Activated CD8-positive, alpha-beta T cell treated with anti-CD3 and anti-CD28 coated beads for 36 hours (primary cell): ENCODE measurements around the gene CDC20. TPM values are rescaled to one million over a fixed set of nuclear protein-coding genes. Genes with fewer than 3 reads are reported as not detected.
A peak's percentile ranks its signal among the peaks of the same experiment; 100 is the strongest.
"Not testable (repeated sequence)": the region's sequence is repeated elsewhere in the genome, so short reads cannot be mapped to it uniquely, and the experiment has no call there.

Experiments
- ATAC-seq: fragments of 200-7000 bp; cut with Tn5 transposase; one replicate; pipeline ENCODE4 v1.10.0; 2021; ENCODE audit warnings: mild to moderate bottlenecking, moderate library complexity
- CTCF ChIA-PET: fragments of 350-600 bp; sonication (Branson Sonifier 250); formaldehyde crosslinking; loops from one replicate; lab custom pipeline; 2021; ENCODE audit warnings: antibody characterized with exemption; lab: Charles Lee
- POLR2A ChIA-PET: fragments of 350-600 bp; sonication (Branson Sonifier 250); formaldehyde crosslinking; loops from one replicate; lab custom pipeline; 2021; ENCODE audit warnings: antibody characterized with exemption; lab: Charles Lee
- DNase-seq: peaks from one replicate; pipeline ENCODE4 v3.0.0-alpha.2; 2020
- H3K27ac Mint-ChIP-seq: one replicate; pipeline ENCODE4 v1.8.0; 2021; ENCODE audit warnings: mild to moderate bottlenecking, mixed read lengths
- H3K27me3 Mint-ChIP-seq: one replicate; pipeline ENCODE4 v1.8.0; 2021; ENCODE audit warnings: mixed read lengths
- H3K36me3 Mint-ChIP-seq: one replicate; pipeline ENCODE4 v1.8.0; 2021; ENCODE audit warnings: low read depth, mixed read lengths
- H3K4me1 Mint-ChIP-seq: one replicate; pipeline ENCODE4 v1.8.0; 2021; ENCODE audit warnings: low read depth, mixed read lengths
- H3K4me3 Mint-ChIP-seq: one replicate; pipeline ENCODE4 v1.8.0; 2021; ENCODE audit warnings: mild to moderate bottlenecking, moderate library complexity, mixed read lengths
- H3K9me3 Mint-ChIP-seq: one replicate; pipeline ENCODE4 v1.8.0; 2021; ENCODE audit warnings: mixed read lengths
- intact Hi-C: fragments of 100-400 bp; cut with micrococcal nuclease; formaldehyde crosslinking; loops from one replicate; pipeline ENCODE4 v1.10.0; 2022
- total RNA-seq, 2 experiments: library from RNA; stranded (reverse); gene quantifications; one replicate each; pipeline ENCODE4 v1.2.3, GENCODE V29; 2021
- TF ChIP-seq, protein P1 (sequence below): fragments of 200-600 bp; IDR thresholded peaks from one replicate; pipeline ENCODE4 v1.8.0; 2022; ENCODE audit warnings: antibody characterized with exemption, mild to moderate bottlenecking

CDC20 gene
- total RNA-seq, 2 experiments from 2014 or later = 160 to 167 TPM

DNA sequence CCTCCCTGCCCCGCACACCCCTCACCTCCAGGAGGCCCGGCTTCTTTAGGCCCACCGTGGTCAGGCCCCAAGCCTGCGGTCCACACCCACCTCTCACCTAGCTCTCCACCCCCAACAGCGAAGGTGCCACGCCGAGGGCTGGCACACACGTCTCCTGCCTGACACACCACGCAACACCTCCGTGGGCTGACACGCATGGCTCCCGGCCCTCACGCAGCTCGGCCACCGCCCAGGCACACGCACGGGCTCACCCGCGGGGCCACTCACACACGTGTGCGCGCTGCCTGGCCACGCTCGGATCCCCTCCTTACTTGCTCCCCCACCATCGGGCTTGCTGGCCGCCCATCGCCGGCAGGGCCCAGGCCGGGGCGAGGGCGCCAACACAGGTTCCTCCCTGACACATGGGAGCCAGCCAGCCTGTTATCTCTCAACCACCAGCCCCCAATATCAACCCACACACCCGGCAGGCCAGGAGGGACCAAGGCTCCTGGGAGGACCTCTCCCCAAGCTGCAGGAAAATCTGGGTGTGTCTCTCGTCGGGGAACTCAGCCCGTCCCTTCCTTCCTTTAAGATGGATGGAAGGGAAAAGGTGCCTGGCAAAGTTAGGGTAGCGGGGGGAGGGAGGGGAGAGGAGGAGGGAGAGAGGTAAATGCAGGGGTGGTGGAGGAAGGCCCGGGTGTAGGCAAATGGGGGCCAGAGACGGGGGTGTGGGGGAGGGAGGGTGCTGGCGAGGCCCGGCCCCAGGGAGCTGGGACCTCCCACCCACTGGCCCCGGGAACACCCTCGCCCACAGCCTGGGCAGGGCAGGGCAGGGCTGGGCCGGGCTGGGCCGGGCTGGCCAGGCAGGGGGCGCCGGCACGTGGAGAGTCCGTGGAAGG is 8.5 kb downstream of the CDC20 start:
- H3K36me3 Mint-ChIP-seq = peaks cover 44% of the 10 kb centered on the region
- H3K27ac Mint-ChIP-seq = peak overlapping the region; percentile 89
- H3K27me3 Mint-ChIP-seq = no peaks in the 10 kb centered on the region
- no peaks in the 10 kb centered on the region for H3K9me3 Mint-ChIP-seq
- peaks cover 30% of the 10 kb centered on the region for H3K4me1 Mint-ChIP-seq
- peak; percentile 58 for DNase-seq
- peak; percentile 57 for ATAC-seq
- peak overlapping the region; percentile 95 for H3K4me3 Mint-ChIP-seq
- ChIA-PET POLR2A (interaction anchor here (0.7 to 3.7 kb wide), 12 partner anchors 9 to 578 kb away, joined by 3 to 29 read pairs (median 4); partner anchors contain the start of genes CDC20, MED8 and SZT2), CTCF (interaction anchor here (1.3 to 1.8 kb wide), 5 partner anchors 9 to 140 kb away, joined by 3 to 11 read pairs (median 5); partner anchors contain the start of gene CDC20)
- intact Hi-C loops = no loop called here
- TF ChIP-seq, protein P1, sequence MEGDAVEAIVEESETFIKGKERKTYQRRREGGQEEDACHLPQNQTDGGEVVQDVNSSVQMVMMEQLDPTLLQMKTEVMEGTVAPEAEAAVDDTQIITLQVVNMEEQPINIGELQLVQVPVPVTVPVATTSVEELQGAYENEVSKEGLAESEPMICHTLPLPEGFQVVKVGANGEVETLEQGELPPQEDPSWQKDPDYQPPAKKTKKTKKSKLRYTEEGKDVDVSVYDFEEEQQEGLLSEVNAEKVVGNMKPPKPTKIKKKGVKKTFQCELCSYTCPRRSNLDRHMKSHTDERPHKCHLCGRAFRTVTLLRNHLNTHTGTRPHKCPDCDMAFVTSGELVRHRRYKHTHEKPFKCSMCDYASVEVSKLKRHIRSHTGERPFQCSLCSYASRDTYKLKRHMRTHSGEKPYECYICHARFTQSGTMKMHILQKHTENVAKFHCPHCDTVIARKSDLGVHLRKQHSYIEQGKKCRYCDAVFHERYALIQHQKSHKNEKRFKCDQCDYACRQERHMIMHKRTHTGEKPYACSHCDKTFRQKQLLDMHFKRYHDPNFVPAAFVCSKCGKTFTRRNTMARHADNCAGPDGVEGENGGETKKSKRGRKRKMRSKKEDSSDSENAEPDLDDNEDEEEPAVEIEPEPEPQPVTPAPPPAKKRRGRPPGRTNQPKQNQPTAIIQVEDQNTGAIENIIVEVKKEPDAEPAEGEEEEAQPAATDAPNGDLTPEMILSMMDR = no peak

DNA sequence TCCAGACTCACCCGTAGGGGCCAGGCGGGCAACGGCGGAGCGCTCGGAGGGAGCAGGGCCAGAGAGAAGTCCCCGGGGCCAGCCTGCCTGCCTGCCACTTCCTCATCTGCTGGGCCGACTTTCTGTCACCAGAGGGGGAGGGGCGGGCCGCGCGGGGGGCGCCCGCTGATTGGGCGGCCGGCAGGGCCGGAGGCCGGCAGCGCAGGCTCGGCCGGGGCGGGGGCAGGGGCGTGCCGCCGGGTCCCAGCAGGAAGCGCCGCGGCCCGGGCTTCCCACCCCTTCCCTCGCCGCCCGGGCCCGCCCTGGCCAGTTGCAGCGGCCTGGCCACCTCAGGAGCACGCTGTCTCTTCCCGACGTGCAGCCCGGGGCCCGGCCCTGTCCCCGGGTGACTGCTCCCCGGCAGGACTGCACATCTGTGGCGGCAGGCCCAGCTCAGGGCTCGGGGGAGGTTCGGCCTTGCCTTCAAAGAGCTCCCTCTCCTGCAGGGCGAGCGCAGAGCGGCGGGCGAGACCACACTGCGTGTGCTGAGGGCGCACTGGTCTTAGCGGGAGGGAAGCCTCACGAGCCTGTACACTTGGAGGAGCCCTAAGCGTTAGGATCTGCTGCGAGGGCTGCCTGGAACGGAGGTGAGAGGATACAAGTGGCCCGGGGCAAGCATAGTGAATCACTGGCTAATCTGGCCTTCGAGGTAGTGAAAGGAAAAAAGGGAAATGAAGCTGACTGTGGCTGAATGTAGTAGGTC is 9.3 kb downstream of the CDC20 start, which contains the start of gene ELOVL1:
TSS of gene ELOVL1 (minus strand) at position 108 of the 742 bp plus-strand sequence. CDS start 2,402 bp downstream, outside the sequence.
- peak within 1 kb of the TSS; percentile 89 for H3K27ac Mint-ChIP-seq
- POLR2A ChIA-PET = interaction anchor here (0.8 to 3.7 kb wide), 9 partner anchors 10 to 396 kb away, joined by 3 to 29 read pairs (median 5); partner anchors contain the start of genes CDC20, MED8 and SZT2
- peaks cover 26% of the 10 kb centered on the region for H3K4me1 Mint-ChIP-seq
- H3K4me3 Mint-ChIP-seq = peak within 1 kb of the TSS; percentile 95
- H3K36me3 Mint-ChIP-seq = peaks cover 38% of the 10 kb centered on the region
- ATAC-seq = peak; percentile 86
- H3K9me3 Mint-ChIP-seq = no peaks in the 10 kb centered on the region
- intact Hi-C loops = no loop called here
- CTCF ChIA-PET = interaction anchor here (0.7 to 1.8 kb wide), 7 partner anchors 9 to 141 kb away, joined by 3 to 11 read pairs (median 4); partner anchors contain the start of gene CDC20
- no peaks in the 10 kb centered on the region for H3K27me3 Mint-ChIP-seq
- DNase-seq = peak; percentile 93
- TF ChIP-seq, protein P1 = no peak

DNA sequence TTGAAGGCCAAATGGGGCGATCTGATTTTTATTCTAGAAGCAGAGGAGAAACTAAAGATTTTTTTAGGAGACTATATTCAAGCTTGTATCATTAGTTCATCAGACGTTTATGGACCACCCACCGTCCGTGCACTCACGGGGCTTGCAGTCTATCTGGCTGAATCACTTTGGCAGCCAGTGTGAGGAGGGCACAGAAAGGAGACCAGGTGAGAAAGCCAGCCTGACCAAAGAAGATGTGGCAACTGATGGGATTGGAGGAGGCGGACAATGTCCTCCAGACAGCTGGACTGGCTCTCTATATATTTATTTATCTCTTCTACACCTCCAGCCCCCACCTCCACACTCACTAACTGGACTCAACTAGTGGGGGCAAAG is 9.9 kb downstream of the CDC20 start:
- Mint-ChIP-seq H3K36me3 (peaks cover 33% of the 10 kb centered on the region), H3K4me3 (peak overlapping the region; percentile 89), H3K27ac (peak overlapping the region; percentile 84), H3K27me3 (no peaks in the 10 kb centered on the region), H3K4me1 (peaks cover 25% of the 10 kb centered on the region), H3K9me3 (no peaks in the 10 kb centered on the region)
- ChIA-PET POLR2A (interaction anchor here (0.8 to 3.7 kb wide), 8 partner anchors 10 to 395 kb away, joined by 3 to 29 read pairs (median 4); partner anchors contain the start of genes CDC20, MED8 and SZT2), CTCF (interaction anchor here (0.7 to 1.8 kb wide), 7 partner anchors 9 to 142 kb away, joined by 3 to 11 read pairs (median 4); partner anchors contain the start of gene CDC20)
- DNase-seq (peak; percentile 35), ATAC-seq (no peak)
- intact Hi-C loops = no loop called here
- TF ChIP-seq, protein P1 = no peak

DNA sequence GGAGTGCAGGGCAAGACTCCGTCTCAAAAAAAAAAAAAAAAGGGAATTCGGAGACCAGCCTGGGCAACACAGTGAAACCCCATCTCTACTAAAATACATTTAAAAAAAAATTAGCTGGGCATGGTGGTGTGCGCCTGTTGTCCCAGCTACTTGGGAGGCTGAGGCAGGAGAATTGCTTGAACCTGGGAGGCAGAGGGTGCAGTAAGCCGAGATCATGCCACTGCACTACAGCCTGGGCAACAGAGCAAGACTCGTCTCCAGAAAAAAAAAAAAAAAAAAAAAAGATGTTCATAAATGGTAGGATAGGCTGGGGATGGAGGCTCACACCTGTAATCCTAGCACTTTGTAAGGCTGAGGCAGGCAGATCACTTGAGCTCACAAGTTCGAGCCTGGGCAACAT is 11.0 kb downstream of the CDC20 start:
- not testable (repeated sequence) for H3K27me3 Mint-ChIP-seq, H3K4me3 Mint-ChIP-seq

DNA sequence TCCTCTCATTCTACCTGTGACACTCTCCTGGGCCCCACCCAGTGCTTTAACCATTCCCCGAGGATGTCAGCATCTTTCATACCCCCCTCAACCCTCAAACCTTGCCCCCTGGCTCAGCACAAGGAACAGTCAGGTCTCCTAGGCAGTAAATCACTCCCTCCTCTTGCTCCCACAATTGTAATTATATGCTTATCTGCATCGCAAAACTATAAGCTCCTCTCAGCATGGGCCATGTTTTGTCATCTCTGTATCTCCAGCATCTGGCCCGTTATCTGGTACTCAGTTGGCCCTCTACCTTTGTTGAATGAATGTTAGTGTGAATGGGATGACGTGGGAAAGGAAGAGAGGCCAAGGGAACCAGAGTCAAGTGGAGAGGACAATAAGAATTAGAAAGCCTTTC is 11.8 kb downstream of the CDC20 start:
- Mint-ChIP-seq H3K27ac (no peak overlapping the region), H3K4me3 (no peak overlapping the region), H3K9me3 (no peaks in the 10 kb centered on the region), H3K4me1 (peaks cover 18% of the 10 kb centered on the region), H3K27me3 (no peaks in the 10 kb centered on the region), H3K36me3 (peaks cover 15% of the 10 kb centered on the region)
- no peak for DNase-seq
- no peak for ATAC-seq
- CTCF ChIA-PET = interaction anchor here (1.0 to 1.5 kb wide), 2 partner anchors 13 to 144 kb away, joined by 4 read pairs; no protein-coding TSS in a partner anchor
- TF ChIP-seq, protein P1 = no peak
- POLR2A ChIA-PET = interaction anchor here (0.6 kb wide), 1 partner anchor 44 kb away, joined by 5 read pairs; no protein-coding TSS in a partner anchor
- intact Hi-C loops = no loop called here

More for the DNA sequence above, 11.0 kb downstream of the CDC20 start:
- ATAC-seq, H3K9me3 Mint-ChIP-seq, intact Hi-C loops, H3K27ac Mint-ChIP-seq, DNase-seq: not testable (repeated sequence)
- CTCF ChIA-PET = interaction anchor here (1.5 kb wide), 1 partner anchor 143 kb away, joined by 4 read pairs; no protein-coding TSS in a partner anchor
- Mint-ChIP-seq H3K4me1 (peaks cover 25% of the 10 kb centered on the region), H3K36me3 (peaks cover 23% of the 10 kb centered on the region)
- POLR2A ChIA-PET = interaction anchor here (0.6 to 1.0 kb wide), 2 partner anchors 13 to 45 kb away, joined by 3 to 5 read pairs; no protein-coding TSS in a partner anchor
